GM12875 (cell line): ENCODE results near the gene MXRA7.
A peak's percentile ranks its signal among the peaks of the same experiment; 100 is the strongest.
"Not testable (repeated sequence)": the region's sequence is repeated elsewhere in the genome, so short reads cannot be mapped to it uniquely, and the experiment has no call there.

Experiments used
- H3K4me3 ChIP-seq: one replicate; pipeline ENCODE4 v1.5.1; 2011; ENCODE audit warnings: low read depth, low read length, control low read depth
- CTCF ChIP-seq: IDR thresholded peaks from 2 replicates; pipeline ENCODE4 v1.5.1; 2011; ENCODE audit warnings: low read depth, mild to moderate bottlenecking, control low read depth, inconsistent platforms, low read length, moderate library complexity, borderline replicate concordance; ENCODE audit not compliant: insufficient read depth

Gene MXRA7

GRCh38 chr17:76725580-76726230 is 14.9 kb upstream of the MXRA7 start:
- H3K4me3 ChIP-seq = peak overlapping the region; percentile 80
- TF ChIP-seq CTCF = no peak

- no peak for TF ChIP-seq CTCF
- H3K4me3 ChIP-seq = no peak overlapping the region
Observed at GRCh38 chr17:76723812-76724211, 13.0 kb upstream of the MXRA7 start.

GRCh38 chr17:76722977-76723376 is 12.2 kb upstream of the MXRA7 start:
- not testable (repeated sequence) for H3K4me3 ChIP-seq

GRCh38 chr17:76722279-76722678 is 11.5 kb upstream of the MXRA7 start:
- no peak for TF ChIP-seq CTCF
- no peak overlapping the region for H3K4me3 ChIP-seq

- H3K4me3 ChIP-seq = no peak overlapping the region
- TF ChIP-seq CTCF = no peak
Observed at GRCh38 chr17:76721463-76721862, 10.7 kb upstream of the MXRA7 start.

GRCh38 chr17:76720941-76721340 is 10.2 kb upstream of the MXRA7 start:
- TF ChIP-seq CTCF = no peak
- H3K4me3 ChIP-seq = no peak overlapping the region

- no peak for TF ChIP-seq CTCF
- H3K4me3 ChIP-seq = no peak overlapping the region
Observed at GRCh38 chr17:76720211-76720610, 9.4 kb upstream of the MXRA7 start.

- TF ChIP-seq CTCF = no peak
- H3K4me3 ChIP-seq = no peak overlapping the region
Observed at GRCh38 chr17:76718516-76718915, 7.8 kb upstream of the MXRA7 start.
